ENCODE results near the gene CPN2.

Gene CPN2

GRCh38 chr3:194351080-194351672, at the start of gene CPN2:
Gene CPN2, minus strand, starts transcription at chr3:194351328. Its CDS starts 8,626 bp downstream, at chr3:194342702.
- intact Hi-C loops (cut with DNase I) = no loop called here
- DNase-seq = no peak

- DNase-seq = no peak
- intact Hi-C loops (cut with DNase I) = no loop called here
Observed at GRCh38 chr3:194399874-194400411, 48.8 kb upstream of the CPN2 start.

- intact Hi-C loops (cut with DNase I) = no loop called here
- DNase-seq = no peak
Observed at GRCh38 chr3:194399166-194399565, 48.0 kb upstream of the CPN2 start, which contains the start of gene GP5. Gene GP5, minus strand, starts transcription at chr3:194399266. Its CDS starts 984 bp downstream, at chr3:194398282.

- DNase-seq = no peak
- intact Hi-C loops (cut with DNase I) = no loop called here
Observed at GRCh38 chr3:194397757-194398312, 46.7 kb upstream of the CPN2 start.

GRCh38 chr3:194396859-194397756, 46.0 kb upstream of the CPN2 start:
- intact Hi-C loops (cut with DNase I) = no loop called here
- no peak for DNase-seq

GRCh38 chr3:194396539-194396858, 45.4 kb upstream of the CPN2 start:
- intact Hi-C loops (cut with DNase I) = no loop called here
- no peak for DNase-seq

- peak in 37 of 42 donors; percentile 24 to 87 (median 54) for DNase-seq
- intact Hi-C loops (cut with DNase I) = no loop called here
Observed at GRCh38 chr3:194395778-194396538, 44.8 kb upstream of the CPN2 start.

- DNase-seq = peak in 7 of 42 donors; percentile 18 to 57 (median 28)
- intact Hi-C loops (cut with DNase I) = no loop called here
Observed at GRCh38 chr3:194395212-194395611, 44.1 kb upstream of the CPN2 start.

- peak in 2 of 42 donors; percentile 13 to 25 for DNase-seq
- intact Hi-C loops (cut with DNase I) = no loop called here
Observed at GRCh38 chr3:194392576-194392975, 41.4 kb upstream of the CPN2 start.

- DNase-seq = peak in 1 of 42 donors; percentile 8
- intact Hi-C loops (cut with DNase I) = no loop called here
Observed at GRCh38 chr3:194390835-194391234, 39.7 kb upstream of the CPN2 start.

GRCh38 chr3:194389269-194389668, 38.1 kb upstream of the CPN2 start:
- intact Hi-C loops (cut with DNase I) = no loop called here
- peak in 4 of 42 donors; percentile 10 to 31 (median 16) for DNase-seq

GRCh38 chr3:194387926-194388418, 36.8 kb upstream of the CPN2 start:
- DNase-seq = peak in 5 of 42 donors; percentile 1 to 37 (median 7)
- intact Hi-C loops (cut with DNase I) = no loop called here

- intact Hi-C loops (cut with DNase I) = no loop called here
- peak in 2 of 42 donors; percentile 3 to 24 for DNase-seq
Observed at GRCh38 chr3:194387276-194387675, 36.1 kb upstream of the CPN2 start.

- peak in 1 of 42 donors; percentile 2 for DNase-seq
- intact Hi-C loops (cut with DNase I) = no loop called here
Observed at GRCh38 chr3:194386648-194387047, 35.5 kb upstream of the CPN2 start.

GRCh38 chr3:194386066-194386465, 34.9 kb upstream of the CPN2 start:
- DNase-seq = peak in 3 of 42 donors; percentile 3 to 33 (median 23)
- intact Hi-C loops (cut with DNase I) = no loop called here

- intact Hi-C loops (cut with DNase I) = no loop called here
- peak in 4 of 42 donors; percentile 3 to 28 (median 16) for DNase-seq
Observed at GRCh38 chr3:194384569-194385001, 33.5 kb upstream of the CPN2 start.

GRCh38 chr3:194384156-194384555, 33.0 kb upstream of the CPN2 start:
- intact Hi-C loops (cut with DNase I) = no loop called here
- peak in 2 of 42 donors; percentile 12 to 13 for DNase-seq

- intact Hi-C loops (cut with DNase I) = no loop called here
- DNase-seq = peak in 2 of 42 donors; percentile 10 to 18
Observed at GRCh38 chr3:194383276-194383940, 32.3 kb upstream of the CPN2 start.
